ENCODE results near the gene PHF14.
"Not testable (repeated sequence)": the region's sequence is repeated elsewhere in the genome, so short reads cannot be mapped to it uniquely, and the experiment has no call there.

Gene PHF14

GRCh38 chr7:10981317-10981716 is 7.6 kb downstream of the PHF14 start:
- DNase-seq, result no peak

GRCh38 chr7:10990748-10991147 is 17.1 kb downstream of the PHF14 start:
- DNase-seq, result not testable (repeated sequence)

- DNase-seq, result not testable (repeated sequence)
Measured at GRCh38 chr7:10995482-10996166, 22.0 kb downstream of the PHF14 start.

GRCh38 chr7:10998996-10999757 is 25.5 kb downstream of the PHF14 start:
- no peak for DNase-seq

DNA sequence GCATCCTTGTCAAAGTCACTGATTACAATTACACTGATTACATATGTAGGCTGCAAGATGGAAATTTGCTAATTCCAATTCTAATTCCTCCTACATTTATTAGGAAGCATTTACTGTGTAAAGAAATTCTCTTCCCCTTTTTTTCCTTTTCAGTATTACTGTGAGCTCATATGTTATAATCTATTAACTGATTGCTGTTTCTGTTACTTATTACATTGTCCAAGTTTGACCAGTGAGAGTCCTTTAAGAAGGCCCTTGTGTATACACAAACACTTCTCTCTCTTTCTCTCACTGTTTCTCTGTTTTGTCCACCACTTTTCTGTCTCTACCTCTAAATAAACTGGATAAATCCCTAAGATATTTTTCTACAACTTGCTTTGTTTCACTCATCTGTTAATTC is 31.5 kb downstream of the PHF14 start:
- DNase-seq, result no peak

GRCh38 chr7:11006291-11006690 is 32.6 kb downstream of the PHF14 start:
- DNase-seq, result no peak

DNA sequence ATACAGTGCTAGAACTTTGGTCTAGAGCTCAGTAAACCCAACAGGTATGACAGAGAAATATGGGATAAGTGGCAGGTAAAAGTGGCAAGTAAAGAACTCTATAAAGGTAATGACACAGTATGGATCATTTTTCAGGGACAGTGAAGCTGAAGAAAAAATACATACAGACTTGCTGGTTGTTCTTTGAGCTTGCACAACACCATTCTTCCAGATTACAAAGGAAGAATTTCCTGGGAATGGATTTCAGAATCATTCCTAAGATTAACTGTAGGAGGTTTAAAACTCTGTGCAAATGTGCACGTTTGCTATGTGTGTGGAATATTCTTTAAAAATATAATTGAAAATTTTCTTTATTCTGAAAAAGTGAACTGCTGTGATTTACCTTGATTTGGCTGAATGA is 36.0 kb downstream of the PHF14 start:
- DNase-seq, result no peak

DNA sequence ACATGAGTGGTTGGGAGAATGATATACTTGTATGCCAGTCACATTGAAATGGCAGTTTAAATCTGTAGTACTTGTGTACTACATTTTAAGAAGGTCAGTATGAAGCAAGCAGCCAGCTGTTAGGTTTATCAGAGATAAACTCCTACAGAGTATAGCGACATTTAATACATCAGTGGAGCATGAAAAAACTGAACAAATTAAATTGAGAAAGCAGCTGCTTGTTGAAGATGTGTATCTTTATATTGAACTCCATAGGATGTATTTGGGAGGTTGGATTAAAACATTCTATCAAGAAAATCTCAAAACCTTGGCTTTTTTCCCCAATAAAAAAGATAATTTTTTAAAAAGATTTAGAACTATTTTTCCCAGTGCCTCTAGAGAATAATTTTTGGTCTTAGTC is 47.8 kb downstream of the PHF14 start:
- no peak for DNase-seq

DNA sequence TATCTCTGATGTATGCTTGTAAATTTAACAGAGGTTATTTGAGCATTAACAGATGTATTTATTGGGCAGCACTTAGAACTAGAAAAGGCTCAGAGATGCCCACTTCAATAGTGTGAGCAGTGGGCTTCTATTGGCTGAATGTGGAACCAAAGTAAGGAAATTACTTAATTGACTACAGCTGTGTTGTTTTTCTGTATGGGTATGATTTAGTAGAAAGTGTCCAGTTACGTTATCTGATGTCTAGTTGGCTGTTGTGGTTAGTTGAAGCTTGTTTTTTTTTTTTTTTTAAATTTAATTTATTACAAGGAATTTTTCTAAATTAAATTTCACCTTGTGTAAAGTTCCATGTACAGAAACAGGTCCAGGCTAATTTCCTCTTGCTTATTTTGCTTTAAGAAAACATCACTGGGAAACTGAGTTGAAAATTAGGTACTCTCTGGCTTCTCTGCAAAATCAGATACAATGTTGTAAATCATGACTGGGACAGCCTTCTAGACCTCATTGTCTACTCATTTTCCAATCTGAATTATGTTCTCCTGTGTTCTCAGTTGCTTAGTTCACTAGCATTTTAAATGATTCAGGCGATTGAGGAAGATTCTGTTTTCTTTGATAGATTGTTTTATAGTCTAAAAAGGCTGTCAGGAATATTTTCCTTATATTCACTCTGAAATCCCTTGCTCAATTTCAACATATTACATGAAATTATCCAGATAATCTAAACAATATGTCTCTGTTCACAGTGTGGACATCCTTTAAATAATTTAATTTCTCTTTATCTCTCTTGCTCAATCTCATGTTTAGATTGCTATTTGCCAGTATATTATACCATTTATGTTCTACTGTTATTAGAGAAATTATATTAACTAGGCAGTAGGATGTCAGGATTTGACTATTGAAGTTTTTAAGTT is 53.0 kb downstream of the PHF14 start:
- no peak for DNase-seq

- no peak for DNase-seq
Measured at GRCh38 chr7:11035661-11036060, 62.0 kb downstream of the PHF14 start.

GRCh38 chr7:11039974-11040373 is 66.3 kb downstream of the PHF14 start:
- DNase-seq, result no peak

- no peak for DNase-seq
Measured at GRCh38 chr7:11054033-11054432, 80.4 kb downstream of the PHF14 start.

- no peak for DNase-seq
Measured at GRCh38 chr7:11060893-11061292, 87.2 kb downstream of the PHF14 start.

DNA sequence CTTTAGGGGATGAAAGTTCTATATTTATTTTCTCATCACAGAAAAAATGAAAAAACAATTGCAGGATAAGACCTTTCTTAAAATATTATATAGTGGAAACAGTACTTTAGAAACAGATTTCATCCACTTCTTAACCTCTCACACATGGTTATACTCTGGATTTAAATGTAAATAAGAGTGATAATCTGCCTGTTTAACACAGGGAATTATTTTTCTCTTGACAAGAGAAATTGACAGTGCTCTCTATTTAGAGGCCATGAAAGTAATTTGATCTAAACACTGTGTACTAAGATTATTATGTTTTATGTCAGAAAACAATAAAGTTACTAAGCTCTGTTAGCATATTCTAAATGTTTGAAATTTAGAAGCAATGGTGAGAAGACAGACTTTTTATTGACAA is 88.4 kb downstream of the PHF14 start:
- DNase-seq, result no peak

GRCh38 chr7:11069591-11069990 is 95.9 kb downstream of the PHF14 start:
- DNase-seq, result no peak

GRCh38 chr7:11077816-11078215 is 104.1 kb downstream of the PHF14 start:
- no peak for DNase-seq

DNA sequence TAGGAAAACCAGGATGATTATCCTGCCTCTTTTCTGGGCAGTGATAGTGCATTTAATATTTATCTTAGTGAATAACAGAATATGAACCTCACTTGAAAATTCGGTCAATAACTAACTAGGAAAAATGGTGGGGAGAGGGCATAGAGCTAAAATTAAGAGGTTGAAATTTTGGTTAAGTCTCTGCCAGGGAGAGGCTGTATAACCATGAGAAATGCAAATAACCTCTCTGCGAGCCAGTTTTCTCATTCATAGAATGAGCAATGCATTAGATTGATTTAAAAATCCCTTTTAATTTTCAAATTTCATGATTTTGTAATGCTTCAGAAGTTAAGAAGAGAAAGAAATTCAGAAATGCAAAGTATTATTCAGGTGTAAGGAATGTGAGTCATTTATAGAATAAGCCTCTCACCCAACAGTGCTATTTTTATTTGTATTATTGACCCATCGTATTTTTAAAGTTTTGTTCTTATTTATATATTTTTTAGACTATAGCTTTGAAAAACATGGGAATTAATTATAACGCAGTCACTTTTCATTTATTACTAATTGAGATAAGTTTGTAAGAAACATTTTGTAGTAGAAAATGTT is 104.7 kb downstream of the PHF14 start:
- no peak for DNase-seq

GRCh38 chr7:11079907-11080306 is 106.2 kb downstream of the PHF14 start:
- DNase-seq, result no peak

DNA sequence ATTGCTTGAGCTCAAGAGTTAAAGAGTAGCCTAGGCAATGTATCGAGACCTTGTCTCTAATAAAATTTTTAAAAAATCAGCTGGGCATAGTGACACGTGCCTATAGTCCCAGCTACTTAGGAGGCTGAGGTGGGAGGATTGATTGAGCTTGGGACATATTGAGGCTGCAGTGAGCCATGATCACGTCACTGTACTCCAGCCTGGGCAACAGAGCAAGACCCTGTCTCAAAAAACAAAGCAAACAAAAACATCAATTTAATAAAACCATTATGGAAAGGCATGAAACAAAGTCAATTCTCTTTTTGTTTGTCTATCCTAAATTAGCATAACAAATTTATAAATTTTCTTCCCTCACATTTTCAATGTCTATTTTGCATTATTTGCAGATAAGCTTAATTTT is 108.4 kb downstream of the PHF14 start:
- no peak for DNase-seq

DNA sequence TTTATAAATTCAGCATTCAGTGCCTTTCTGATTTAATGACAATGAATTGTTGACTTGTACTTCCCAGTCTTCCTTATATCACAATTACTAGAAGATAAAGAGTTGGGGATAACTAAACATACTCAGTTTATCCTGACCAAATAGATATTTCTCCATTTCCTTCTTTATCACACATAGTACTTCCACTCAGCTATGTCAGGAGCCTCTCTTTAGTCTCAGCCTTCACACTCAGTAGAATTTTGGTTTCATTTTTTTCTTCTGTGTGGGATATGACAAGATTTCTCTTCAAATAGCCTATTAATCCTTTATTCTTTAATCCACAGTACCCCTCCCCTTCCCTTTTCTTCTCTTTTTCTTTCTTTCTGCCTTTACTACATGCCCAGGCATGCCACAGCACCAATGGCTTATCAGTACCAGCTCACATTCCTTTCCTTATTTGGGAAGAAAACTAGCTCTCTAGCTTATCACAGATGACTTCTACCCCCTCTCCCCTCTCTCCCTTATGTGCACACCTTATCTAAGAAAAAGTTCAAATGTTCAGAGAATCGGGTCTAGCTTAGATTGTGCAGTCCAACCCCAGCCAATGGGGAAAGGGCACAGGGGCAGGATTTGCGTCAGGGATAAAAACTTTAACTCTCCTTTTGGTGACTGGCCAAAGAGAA is 109.0 kb downstream of the PHF14 start:
- no peak for DNase-seq

- DNase-seq, result no peak
Measured at GRCh38 chr7:11083214-11083568, 109.5 kb downstream of the PHF14 start.

Measured in nucleus accumbens (tissue), 56 donors.